GM23338 (cell line): Measurements from ENCODE around the gene RAPGEF4. TPM values are rescaled to one million over a fixed set of nuclear protein-coding genes. Genes with fewer than 3 reads are reported as not detected.

Experiments used
- ATAC-seq: fragments of 200-7000 bp; cut with Tn5 transposase; 3 replicates; pipeline ENCODE4 v1.9.1; 2020
- DNase-seq: peaks from one replicate; pipeline ENCODE4 v3.0.0-alpha.2; 2015; ENCODE audit warnings: low spot score
- H2AFZ ChIP-seq: fragments of 200-600 bp; sonication (generic); 2 replicates; pipeline ENCODE4 v1.8.0; 2016; ENCODE audit warnings: antibody characterized with exemption, mild to moderate bottlenecking, moderate library complexity
- H3F3A ChIP-seq: fragments of 200-600 bp; sonication (generic); replicated peaks from 2 replicates; pipeline ENCODE4 v1.8.0; 2017; ENCODE audit warnings: antibody characterized with exemption, mixed run types, low read depth
- H3K27ac ChIP-seq: fragments of 200-600 bp; sonication (generic); 2 replicates; pipeline ENCODE4 v1.6.1; 2016; ENCODE audit warnings: low read depth
- H3K27me3 ChIP-seq: fragments of 200-600 bp; sonication (generic); 2 replicates; pipeline ENCODE4 v1.8.0; 2016; ENCODE audit warnings: mild to moderate bottlenecking, mixed run types, moderate library complexity; ENCODE audit not compliant: insufficient read depth
- H3K36me3 ChIP-seq: fragments of 200-600 bp; sonication (generic); 2 replicates; pipeline ENCODE4 v1.8.0; 2016; ENCODE audit warnings: mild to moderate bottlenecking; ENCODE audit not compliant: insufficient read depth
- H3K4me1 ChIP-seq: fragments of 200-600 bp; sonication (generic); 2 replicates; pipeline ENCODE4 v1.8.0; 2016; ENCODE audit warnings: mild to moderate bottlenecking, moderate library complexity; ENCODE audit not compliant: insufficient read depth
- H3K4me2 ChIP-seq: fragments of 200-600 bp; sonication (generic); 2 replicates; pipeline ENCODE4 v1.7.1; 2017; ENCODE audit warnings: mixed run types
- H3K4me3 ChIP-seq: fragments of 200-600 bp; sonication (generic); 2 replicates; pipeline ENCODE4 v1.6.1; 2016; ENCODE audit warnings: mixed run types
- H3K79me2 ChIP-seq: fragments of 200-600 bp; sonication (generic); replicated peaks from 2 replicates; pipeline ENCODE4 v1.8.0; 2017; ENCODE audit warnings: mild to moderate bottlenecking; ENCODE audit not compliant: insufficient read depth
- H3K9me2 ChIP-seq: fragments of 200-600 bp; sonication (generic); 2 replicates; pipeline ENCODE4 v1.8.0; 2017; ENCODE audit not compliant: insufficient read depth
- H4K20me1 ChIP-seq: fragments of 200-600 bp; sonication (generic); replicated peaks from 2 replicates; pipeline ENCODE4 v1.8.0; 2017; ENCODE audit warnings: mild to moderate bottlenecking; ENCODE audit not compliant: insufficient read depth
- H3K27ac Mint-ChIP-seq: 2 replicates; pipeline ENCODE4 v1.8.0; 2020; ENCODE audit warnings: inconsistent platforms, mild to moderate bottlenecking, moderate library complexity, mixed read lengths
- H3K27me3 Mint-ChIP-seq: 3 replicates; pipeline ENCODE4 v1.8.0; 2022; ENCODE audit warnings: low read depth, mild to moderate bottlenecking, moderate library complexity, mixed read lengths, inconsistent platforms; ENCODE audit not compliant: insufficient read depth, poor library complexity
- H3K36me3 Mint-ChIP-seq: 3 replicates; pipeline ENCODE4 v1.8.0; 2021; ENCODE audit warnings: low read depth, mild to moderate bottlenecking, inconsistent platforms, moderate library complexity, mixed read lengths
- H3K4me1 Mint-ChIP-seq: 3 replicates; pipeline ENCODE4 v1.8.0; 2020; ENCODE audit warnings: mild to moderate bottlenecking, inconsistent platforms, mixed read lengths
- H3K4me3 Mint-ChIP-seq: 3 replicates; pipeline ENCODE4 v1.8.0; 2021; ENCODE audit warnings: moderate library complexity, mild to moderate bottlenecking, inconsistent platforms, mixed read lengths
- H3K9me3 Mint-ChIP-seq: 3 replicates; pipeline ENCODE4 v1.8.0; 2020; ENCODE audit warnings: moderate library complexity, mild to moderate bottlenecking, inconsistent platforms, mixed read lengths
- CREB1 ChIP-seq: fragments of 250-450 bp; sonication (Bioruptor Pico); IDR thresholded peaks from 2 replicates; pipeline ENCODE4 v1.5.0; 2020; ENCODE audit warnings: low read depth, mild to moderate bottlenecking, moderate library complexity
- CTCF ChIP-seq, 2 experiments: fragments of 200-600 bp in 1 of 2; sonication (generic) in 1 of 2; conservative IDR thresholded peaks; 2 replicates each; pipeline versions ENCODE4 v1.5.1 to v1.6.1; 2016 to 2017; ENCODE audit warnings: antibody characterized with exemption in 2 of 2, low read depth in 2 of 2, mild to moderate bottlenecking in 2 of 2, moderate library complexity in 1 of 2
- EZH2 ChIP-seq: fragments of 200-600 bp; sonication (generic); IDR thresholded peaks from one replicate; pipeline ENCODE4 v1.8.0; 2017; ENCODE audit warnings: antibody characterized with exemption, mild to moderate bottlenecking, low read depth; ENCODE audit not compliant: unreplicated experiment
- EZH2phosphoT487 ChIP-seq: fragments of 200-600 bp; sonication (generic); IDR thresholded peaks from one replicate; pipeline ENCODE4 v1.8.1; 2018; ENCODE audit warnings: antibody characterized with exemption; ENCODE audit not compliant: unreplicated experiment
- JUNB ChIP-seq: IDR thresholded peaks from one replicate; pipeline ENCODE4 v1.6.1; 2016; ENCODE audit warnings: antibody characterized with exemption; ENCODE audit not compliant: unreplicated experiment
- NANOG ChIP-seq: IDR thresholded peaks from 2 replicates; pipeline ENCODE4 v1.6.1; 2016; ENCODE audit warnings: antibody characterized with exemption, borderline replicate concordance
- POLR2AphosphoS5 ChIP-seq: IDR thresholded peaks from 2 replicates; pipeline ENCODE4 v1.6.1; 2016; ENCODE audit warnings: antibody characterized with exemption, low read depth
- REST ChIP-seq: IDR thresholded peaks from one replicate; pipeline ENCODE4 v1.6.1; 2018; ENCODE audit warnings: antibody characterized with exemption; ENCODE audit not compliant: unreplicated experiment
- STAT1 ChIP-seq: IDR thresholded peaks from one replicate; pipeline ENCODE4 v1.6.1; 2016; ENCODE audit warnings: antibody characterized with exemption; ENCODE audit not compliant: unreplicated experiment
- ZNF114 ChIP-seq: fragments of 250-450 bp; sonication (Bioruptor Pico); IDR thresholded peaks from 2 replicates; pipeline ENCODE4 v1.5.0; 2020; ENCODE audit warnings: mild to moderate bottlenecking, moderate library complexity
- ZNF331 ChIP-seq: fragments of 250-450 bp; sonication (Bioruptor Pico); IDR thresholded peaks from 2 replicates; pipeline ENCODE4 v1.5.0; 2020; ENCODE audit warnings: low read depth, mild to moderate bottlenecking, moderate library complexity
- polyA plus RNA-seq: library from polyadenylated mRNA; unstranded; fragments of >200 nt; fragmentation: Nextera tagmentation; extraction: Ambion mirVana; gene quantifications from 2 replicates; pipeline ENCODE4 v1.2.1, GENCODE V29; 2016
- total RNA-seq: library from RNA; depleted of rRNA; stranded (reverse); fragments of >200 nt; shearing (Covaris generic); gene quantifications from 2 replicates; pipeline ENCODE4 v1.2.3, GENCODE V29; 2014
- TF ChIP-seq, protein P1 (sequence below): fragments of 250-450 bp; sonication (Bioruptor Pico); IDR thresholded peaks from 2 replicates; pipeline ENCODE4 v1.5.0; 2020; ENCODE audit warnings: mild to moderate bottlenecking, moderate library complexity
- TF ChIP-seq, protein P2 (sequence below): IDR thresholded peaks from 2 replicates; pipeline ENCODE4 v1.6.1; 2016; ENCODE audit warnings: antibody characterized with exemption

Gene RAPGEF4
- total and polyA plus RNA-seq, 2 experiments from 2014 or later, result 1.7 to 4.7 TPM

DNA sequence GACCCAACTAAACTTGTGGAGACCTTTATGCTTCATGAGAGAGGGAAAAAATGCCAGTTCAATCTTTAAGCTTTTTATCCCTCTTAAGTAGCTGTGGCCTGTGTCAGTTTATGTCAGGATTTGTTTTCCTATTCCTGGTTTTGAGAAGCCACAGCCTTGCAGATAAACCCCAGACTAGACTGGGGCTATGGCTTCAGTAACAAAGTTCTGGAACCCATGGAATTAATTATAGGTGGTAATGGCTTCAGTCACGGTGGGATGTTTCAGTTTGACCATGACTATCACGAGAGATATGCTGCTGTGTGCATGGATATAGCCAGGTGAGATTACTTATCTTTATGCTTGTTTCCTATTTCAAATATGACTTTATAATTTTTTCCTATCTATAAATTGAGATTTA, 134.8 kb downstream of the RAPGEF4 start:
- Histone ChIP-seq H3K4me2 (no peak overlapping the region), H3F3A (no peaks in the 10 kb centered on the region), H3K9me2 (no peaks in the 10 kb centered on the region), H3K4me1 (no peaks in the 10 kb centered on the region), H3K79me2 (no peaks in the 10 kb centered on the region), H3K36me3 (no peaks in the 10 kb centered on the region), H4K20me1 (no peaks in the 10 kb centered on the region), H3K27ac (no peak overlapping the region), H3K27me3 (no peaks in the 10 kb centered on the region), H2AFZ (no peak overlapping the region), H3K4me3 (no peak overlapping the region)
- Mint-ChIP-seq H3K4me3 (no peak overlapping the region), H3K27ac (no peak overlapping the region), H3K4me1 (no peaks in the 10 kb centered on the region), H3K27me3 (peaks cover 5% of the 10 kb centered on the region), H3K9me3 (peaks cover 5% of the 10 kb centered on the region; the same call in 1 of the 3 replicates), H3K36me3 (no peaks in the 10 kb centered on the region)
- ATAC-seq, result no peak
- TF ChIP-seq ZNF331 (CRISPR knock-in tag) (no peak), CREB1 (CRISPR knock-in tag) (no peak), STAT1 (no peak), JUNB (no peak), NANOG (no peak), EZH2 (no peak), REST (no peak), CTCF (conservative IDR thresholded peaks at IDR 0.05; ENCODE audit: low read depth in 2 of 2) (no peak), EZH2phosphoT487 (no peak), POLR2AphosphoS5 (no peak), ZNF114 (no peak)
- TF ChIP-seq, protein P1, sequence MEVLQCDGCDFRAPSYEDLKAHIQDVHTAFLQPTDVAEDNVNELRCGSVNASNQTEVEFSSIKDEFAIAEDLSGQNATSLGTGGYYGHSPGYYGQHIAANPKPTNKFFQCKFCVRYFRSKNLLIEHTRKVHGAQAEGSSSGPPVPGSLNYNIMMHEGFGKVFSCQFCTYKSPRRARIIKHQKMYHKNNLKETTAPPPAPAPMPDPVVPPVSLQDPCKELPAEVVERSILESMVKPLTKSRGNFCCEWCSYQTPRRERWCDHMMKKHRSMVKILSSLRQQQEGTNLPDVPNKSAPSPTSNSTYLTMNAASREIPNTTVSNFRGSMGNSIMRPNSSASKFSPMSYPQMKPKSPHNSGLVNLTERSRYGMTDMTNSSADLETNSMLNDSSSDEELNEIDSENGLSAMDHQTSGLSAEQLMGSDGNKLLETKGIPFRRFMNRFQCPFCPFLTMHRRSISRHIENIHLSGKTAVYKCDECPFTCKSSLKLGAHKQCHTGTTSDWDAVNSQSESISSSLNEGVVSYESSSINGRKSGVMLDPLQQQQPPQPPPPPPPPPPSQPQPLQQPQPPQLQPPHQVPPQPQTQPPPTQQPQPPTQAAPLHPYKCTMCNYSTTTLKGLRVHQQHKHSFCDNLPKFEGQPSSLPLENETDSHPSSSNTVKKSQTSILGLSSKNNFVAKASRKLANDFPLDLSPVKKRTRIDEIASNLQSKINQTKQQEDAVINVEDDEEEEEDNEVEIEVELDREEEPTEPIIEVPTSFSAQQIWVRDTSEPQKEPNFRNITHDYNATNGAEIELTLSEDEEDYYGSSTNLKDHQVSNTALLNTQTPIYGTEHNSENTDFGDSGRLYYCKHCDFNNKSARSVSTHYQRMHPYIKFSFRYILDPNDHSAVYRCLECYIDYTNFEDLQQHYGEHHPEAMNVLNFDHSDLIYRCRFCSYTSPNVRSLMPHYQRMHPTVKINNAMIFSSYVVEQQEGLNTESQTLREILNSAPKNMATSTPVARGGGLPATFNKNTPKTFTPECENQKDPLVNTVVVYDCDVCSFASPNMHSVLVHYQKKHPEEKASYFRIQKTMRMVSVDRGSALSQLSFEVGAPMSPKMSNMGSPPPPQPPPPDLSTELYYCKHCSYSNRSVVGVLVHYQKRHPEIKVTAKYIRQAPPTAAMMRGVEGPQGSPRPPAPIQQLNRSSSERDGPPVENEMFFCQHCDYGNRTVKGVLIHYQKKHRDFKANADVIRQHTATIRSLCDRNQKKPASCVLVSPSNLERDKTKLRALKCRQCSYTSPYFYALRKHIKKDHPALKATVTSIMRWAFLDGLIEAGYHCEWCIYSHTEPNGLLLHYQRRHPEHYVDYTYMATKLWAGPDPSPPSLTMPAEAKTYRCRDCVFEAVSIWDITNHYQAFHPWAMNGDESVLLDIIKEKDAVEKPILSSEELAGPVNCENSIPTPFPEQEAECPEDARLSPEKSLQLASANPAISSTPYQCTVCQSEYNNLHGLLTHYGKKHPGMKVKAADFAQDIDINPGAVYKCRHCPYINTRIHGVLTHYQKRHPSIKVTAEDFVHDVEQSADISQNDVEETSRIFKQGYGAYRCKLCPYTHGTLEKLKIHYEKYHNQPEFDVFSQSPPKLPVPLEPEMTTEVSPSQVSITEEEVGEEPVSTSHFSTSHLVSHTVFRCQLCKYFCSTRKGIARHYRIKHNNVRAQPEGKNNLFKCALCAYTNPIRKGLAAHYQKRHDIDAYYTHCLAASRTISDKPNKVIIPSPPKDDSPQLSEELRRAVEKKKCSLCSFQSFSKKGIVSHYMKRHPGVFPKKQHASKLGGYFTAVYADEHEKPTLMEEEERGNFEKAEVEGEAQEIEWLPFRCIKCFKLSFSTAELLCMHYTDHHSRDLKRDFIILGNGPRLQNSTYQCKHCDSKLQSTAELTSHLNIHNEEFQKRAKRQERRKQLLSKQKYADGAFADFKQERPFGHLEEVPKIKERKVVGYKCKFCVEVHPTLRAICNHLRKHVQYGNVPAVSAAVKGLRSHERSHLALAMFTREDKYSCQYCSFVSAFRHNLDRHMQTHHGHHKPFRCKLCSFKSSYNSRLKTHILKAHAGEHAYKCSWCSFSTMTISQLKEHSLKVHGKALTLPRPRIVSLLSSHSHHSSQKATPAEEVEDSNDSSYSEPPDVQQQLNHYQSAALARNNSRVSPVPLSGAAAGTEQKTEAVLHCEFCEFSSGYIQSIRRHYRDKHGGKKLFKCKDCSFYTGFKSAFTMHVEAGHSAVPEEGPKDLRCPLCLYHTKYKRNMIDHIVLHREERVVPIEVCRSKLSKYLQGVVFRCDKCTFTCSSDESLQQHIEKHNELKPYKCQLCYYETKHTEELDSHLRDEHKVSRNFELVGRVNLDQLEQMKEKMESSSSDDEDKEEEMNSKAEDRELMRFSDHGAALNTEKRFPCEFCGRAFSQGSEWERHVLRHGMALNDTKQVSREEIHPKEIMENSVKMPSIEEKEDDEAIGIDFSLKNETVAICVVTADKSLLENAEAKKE (CRISPR knock-in tag), result no peak
- TF ChIP-seq, protein P2, sequence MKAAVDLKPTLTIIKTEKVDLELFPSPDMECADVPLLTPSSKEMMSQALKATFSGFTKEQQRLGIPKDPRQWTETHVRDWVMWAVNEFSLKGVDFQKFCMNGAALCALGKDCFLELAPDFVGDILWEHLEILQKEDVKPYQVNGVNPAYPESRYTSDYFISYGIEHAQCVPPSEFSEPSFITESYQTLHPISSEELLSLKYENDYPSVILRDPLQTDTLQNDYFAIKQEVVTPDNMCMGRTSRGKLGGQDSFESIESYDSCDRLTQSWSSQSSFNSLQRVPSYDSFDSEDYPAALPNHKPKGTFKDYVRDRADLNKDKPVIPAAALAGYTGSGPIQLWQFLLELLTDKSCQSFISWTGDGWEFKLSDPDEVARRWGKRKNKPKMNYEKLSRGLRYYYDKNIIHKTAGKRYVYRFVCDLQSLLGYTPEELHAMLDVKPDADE, result no peak
- DNase-seq, result no peak
